PC-9 (cell line): Measurements from ENCODE around the gene ADORA3.

Experiments used
- EZH2 ChIP-seq: fragments of 200-600 bp; sonication (generic); IDR thresholded peaks from 2 replicates; pipeline ENCODE4 v1.8.0; 2017; ENCODE audit warnings: antibody characterized with exemption, low read depth
- TF ChIP-seq, protein P1 (sequence below): fragments of 200-600 bp; sonication (generic); conservative IDR thresholded peaks from 2 replicates; pipeline ENCODE4 v1.6.1; 2017; ENCODE audit warnings: mixed run types, antibody characterized with exemption, mild to moderate bottlenecking, moderate library complexity

DNA sequence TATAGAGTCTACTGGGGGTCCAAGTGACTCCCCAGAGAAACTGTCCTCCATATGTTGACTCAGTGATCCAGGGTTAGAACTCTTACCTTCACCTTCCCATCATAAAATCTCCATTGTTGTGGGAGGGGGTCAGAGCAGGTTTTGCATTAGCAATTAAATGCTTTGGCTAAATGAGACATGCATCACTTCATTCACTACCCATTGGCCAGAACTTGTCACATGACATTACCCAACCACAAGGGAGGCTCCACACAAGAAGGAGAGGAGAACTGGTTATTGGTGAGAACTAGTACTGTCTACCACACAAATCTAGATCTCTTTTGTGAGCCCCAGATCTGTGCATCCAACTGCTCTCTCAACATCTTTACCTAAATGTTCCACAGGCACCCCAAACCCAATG is 33.9 kb downstream of the ADORA3 start:
- no peak for TF ChIP-seq EZH2
- TF ChIP-seq, protein P1, sequence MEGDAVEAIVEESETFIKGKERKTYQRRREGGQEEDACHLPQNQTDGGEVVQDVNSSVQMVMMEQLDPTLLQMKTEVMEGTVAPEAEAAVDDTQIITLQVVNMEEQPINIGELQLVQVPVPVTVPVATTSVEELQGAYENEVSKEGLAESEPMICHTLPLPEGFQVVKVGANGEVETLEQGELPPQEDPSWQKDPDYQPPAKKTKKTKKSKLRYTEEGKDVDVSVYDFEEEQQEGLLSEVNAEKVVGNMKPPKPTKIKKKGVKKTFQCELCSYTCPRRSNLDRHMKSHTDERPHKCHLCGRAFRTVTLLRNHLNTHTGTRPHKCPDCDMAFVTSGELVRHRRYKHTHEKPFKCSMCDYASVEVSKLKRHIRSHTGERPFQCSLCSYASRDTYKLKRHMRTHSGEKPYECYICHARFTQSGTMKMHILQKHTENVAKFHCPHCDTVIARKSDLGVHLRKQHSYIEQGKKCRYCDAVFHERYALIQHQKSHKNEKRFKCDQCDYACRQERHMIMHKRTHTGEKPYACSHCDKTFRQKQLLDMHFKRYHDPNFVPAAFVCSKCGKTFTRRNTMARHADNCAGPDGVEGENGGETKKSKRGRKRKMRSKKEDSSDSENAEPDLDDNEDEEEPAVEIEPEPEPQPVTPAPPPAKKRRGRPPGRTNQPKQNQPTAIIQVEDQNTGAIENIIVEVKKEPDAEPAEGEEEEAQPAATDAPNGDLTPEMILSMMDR: no peak
